Skeletal muscle satellite cell (primary cell): ENCODE measurements around the gene B4GALT2. TPM values are rescaled to one million over a fixed set of nuclear protein-coding genes. Genes with fewer than 3 reads are reported as not detected.

Source experiments
- H3K27me3 ChIP-seq: 2 replicates; pipeline ENCODE4 v1.7.0; 2013; ENCODE audit warnings: low read length; ENCODE audit not compliant: control insufficient read depth, insufficient read depth
- H3K36me3 ChIP-seq: 2 replicates; pipeline ENCODE4 v1.7.0; 2013; ENCODE audit warnings: mild to moderate bottlenecking, control low read depth, low read length; ENCODE audit not compliant: insufficient read depth
- H3K4me1 ChIP-seq: 2 replicates; pipeline ENCODE4 v1.7.0; 2013; ENCODE audit warnings: low read length; ENCODE audit not compliant: control insufficient read depth, insufficient read depth
- H3K4me2 ChIP-seq: 2 replicates; pipeline ENCODE4 v1.7.0; 2013; ENCODE audit warnings: mild to moderate bottlenecking, low read length
- H3K4me3 ChIP-seq: 2 replicates; pipeline ENCODE4 v1.7.0; 2013; ENCODE audit warnings: low read length
- H3K9ac ChIP-seq: 2 replicates; pipeline ENCODE4 v1.7.0; 2013; ENCODE audit warnings: mild to moderate bottlenecking, low read depth, low read length, moderate library complexity
- H3K9me3 ChIP-seq: replicated peaks from 2 replicates; pipeline ENCODE4 v1.7.0; 2013; ENCODE audit warnings: mild to moderate bottlenecking, control low read depth, low read length
- total RNA-seq: library from RNA; depleted of rRNA; stranded (reverse); fragments of >200 nt; gene quantifications from 2 replicates; pipeline ENCODE4 v1.2.3, GENCODE V29; 2012; rRNA removed

B4GALT2 gene, protein sequence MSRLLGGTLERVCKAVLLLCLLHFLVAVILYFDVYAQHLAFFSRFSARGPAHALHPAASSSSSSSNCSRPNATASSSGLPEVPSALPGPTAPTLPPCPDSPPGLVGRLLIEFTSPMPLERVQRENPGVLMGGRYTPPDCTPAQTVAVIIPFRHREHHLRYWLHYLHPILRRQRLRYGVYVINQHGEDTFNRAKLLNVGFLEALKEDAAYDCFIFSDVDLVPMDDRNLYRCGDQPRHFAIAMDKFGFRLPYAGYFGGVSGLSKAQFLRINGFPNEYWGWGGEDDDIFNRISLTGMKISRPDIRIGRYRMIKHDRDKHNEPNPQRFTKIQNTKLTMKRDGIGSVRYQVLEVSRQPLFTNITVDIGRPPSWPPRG
- total RNA-seq = 72.8 and 94.4 TPM in 2 replicates

GRCh38 chr1:43978551-43979260 lies at the start of gene B4GALT2:
Gene B4GALT2 (plus strand): TSS chr1:43979210. CDS start chr1:43981161, 1,951 bp downstream.
- peak within 1 kb of the TSS; percentile 99 for H3K4me2 ChIP-seq
- peaks cover 62% of the 10 kb centered on the region for H3K4me1 ChIP-seq
- peaks cover 31% of the 10 kb centered on the region for H3K36me3 ChIP-seq
- peak within 1 kb of the TSS; percentile 83 for H3K9ac ChIP-seq
- peak within 1 kb of the TSS; percentile 89 for H3K4me3 ChIP-seq
- no peaks in the 10 kb centered on the region for H3K9me3 ChIP-seq
- H3K27me3 ChIP-seq = no peaks in the 10 kb centered on the region

- Histone ChIP-seq H3K9ac (no peak overlapping the region), H3K9me3 (no peaks in the 10 kb centered on the region), H3K4me2 (no peak overlapping the region), H3K27me3 (no peaks in the 10 kb centered on the region), H3K4me1 (peaks cover 18% of the 10 kb centered on the region), H3K36me3 (peaks cover 9% of the 10 kb centered on the region), H3K4me3 (no peak overlapping the region)
Observed at GRCh38 chr1:43930168-43930948, 48.7 kb upstream of the B4GALT2 start.

GRCh38 chr1:43930949-43931275 lies 48.1 kb upstream of the B4GALT2 start:
- Histone ChIP-seq H3K4me2 (no peak overlapping the region), H3K36me3 (peaks cover 9% of the 10 kb centered on the region), H3K4me1 (peaks cover 18% of the 10 kb centered on the region), H3K9me3 (no peaks in the 10 kb centered on the region), H3K4me3 (no peak overlapping the region), H3K9ac (no peak overlapping the region), H3K27me3 (peaks cover 3% of the 10 kb centered on the region)

GRCh38 chr1:43931711-43932660 lies 47.0 kb upstream of the B4GALT2 start:
- Histone ChIP-seq H3K27me3 (peaks cover 3% of the 10 kb centered on the region), H3K4me3 (no peak overlapping the region), H3K9me3 (no peaks in the 10 kb centered on the region), H3K36me3 (peaks cover 5% of the 10 kb centered on the region), H3K9ac (no peak overlapping the region), H3K4me2 (no peak overlapping the region), H3K4me1 (peaks cover 18% of the 10 kb centered on the region)

GRCh38 chr1:43932786-43933385 lies 46.1 kb upstream of the B4GALT2 start:
- peaks cover 5% of the 10 kb centered on the region for H3K36me3 ChIP-seq
- H3K9me3 ChIP-seq = no peaks in the 10 kb centered on the region
- H3K4me3 ChIP-seq = peak overlapping the region; percentile 64
- H3K4me2 ChIP-seq = peak overlapping the region; percentile 89
- no peak overlapping the region for H3K9ac ChIP-seq
- H3K27me3 ChIP-seq = peaks cover 3% of the 10 kb centered on the region
- H3K4me1 ChIP-seq = peaks cover 18% of the 10 kb centered on the region

DNA sequence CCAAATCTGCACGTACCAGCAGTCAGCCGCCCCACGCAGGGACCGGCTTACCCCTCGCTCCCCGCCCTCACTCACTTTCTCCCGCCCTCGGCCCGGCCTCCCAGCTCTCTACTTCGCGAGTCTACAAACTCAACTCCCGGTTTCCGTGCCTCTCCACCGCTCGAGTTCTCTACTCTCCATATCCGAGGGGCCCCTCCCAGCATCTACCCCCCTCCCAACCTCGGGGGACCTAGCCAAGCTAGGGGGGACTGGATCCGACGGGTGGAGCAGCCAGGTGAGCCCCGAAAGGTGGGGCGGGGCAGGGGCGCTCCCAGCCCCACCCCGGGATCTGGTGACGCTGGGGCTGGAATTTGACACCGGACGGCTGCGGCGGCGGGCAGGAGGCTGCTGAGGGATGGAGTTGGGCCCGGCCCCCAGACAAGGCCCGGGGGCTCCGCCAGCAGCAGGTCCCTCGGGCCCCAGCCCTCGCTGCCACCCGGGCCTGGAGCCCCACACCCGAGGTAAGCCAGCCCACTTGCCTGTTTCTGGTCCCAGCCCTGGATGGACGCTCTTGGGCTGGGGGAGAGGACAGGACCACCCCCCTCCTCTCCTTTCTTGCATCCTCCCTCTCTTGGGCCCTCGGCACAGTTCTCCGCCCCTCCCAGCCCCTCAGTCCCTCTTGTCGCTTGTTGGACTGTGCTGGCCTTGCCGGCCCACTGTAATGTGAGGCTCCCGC lies 45.5 kb upstream of the B4GALT2 start, which contains the start of gene ARTN:
Gene ARTN (plus strand): TSS at position 416 of the 715 bp plus-strand sequence. CDS start 1,856 bp downstream, outside the sequence.
- Histone ChIP-seq H3K4me1 (peaks cover 18% of the 10 kb centered on the region), H3K4me3 (peak within 1 kb of the TSS; percentile 64), H3K9ac (peak within 1 kb of the TSS; percentile 16), H3K36me3 (peaks cover 5% of the 10 kb centered on the region), H3K9me3 (no peaks in the 10 kb centered on the region), H3K4me2 (peak within 1 kb of the TSS; percentile 89), H3K27me3 (peaks cover 3% of the 10 kb centered on the region)

- Histone ChIP-seq H3K4me1 (peaks cover 18% of the 10 kb centered on the region), H3K4me2 (peak overlapping the region; percentile 89), H3K9me3 (no peaks in the 10 kb centered on the region), H3K27me3 (peaks cover 3% of the 10 kb centered on the region), H3K9ac (no peak overlapping the region), H3K4me3 (no peak overlapping the region), H3K36me3 (peaks cover 5% of the 10 kb centered on the region)
Observed at GRCh38 chr1:43934101-43934985, 44.7 kb upstream of the B4GALT2 start.

DNA sequence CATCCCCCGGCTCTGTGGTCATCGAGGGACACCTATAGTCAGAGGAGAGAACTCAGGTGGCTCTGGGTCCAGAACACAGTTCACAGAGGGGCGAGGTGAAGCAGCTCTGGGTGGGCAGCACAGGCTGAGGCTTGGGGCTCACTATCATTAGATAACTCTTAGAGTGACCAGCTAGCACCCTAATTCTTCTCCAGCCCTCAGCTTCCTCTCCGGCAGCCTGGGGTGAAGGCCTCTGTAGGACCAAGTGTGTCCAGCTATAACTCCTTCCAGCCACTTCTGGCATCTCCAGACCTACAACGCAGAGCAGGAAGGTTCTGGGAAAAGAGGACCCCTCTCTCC lies 44.1 kb upstream of the B4GALT2 start:
- Histone ChIP-seq H3K9me3 (no peaks in the 10 kb centered on the region), H3K4me2 (no peak overlapping the region), H3K36me3 (peaks cover 2% of the 10 kb centered on the region), H3K27me3 (peaks cover 3% of the 10 kb centered on the region), H3K9ac (no peak overlapping the region), H3K4me3 (no peak overlapping the region), H3K4me1 (peaks cover 18% of the 10 kb centered on the region)

DNA sequence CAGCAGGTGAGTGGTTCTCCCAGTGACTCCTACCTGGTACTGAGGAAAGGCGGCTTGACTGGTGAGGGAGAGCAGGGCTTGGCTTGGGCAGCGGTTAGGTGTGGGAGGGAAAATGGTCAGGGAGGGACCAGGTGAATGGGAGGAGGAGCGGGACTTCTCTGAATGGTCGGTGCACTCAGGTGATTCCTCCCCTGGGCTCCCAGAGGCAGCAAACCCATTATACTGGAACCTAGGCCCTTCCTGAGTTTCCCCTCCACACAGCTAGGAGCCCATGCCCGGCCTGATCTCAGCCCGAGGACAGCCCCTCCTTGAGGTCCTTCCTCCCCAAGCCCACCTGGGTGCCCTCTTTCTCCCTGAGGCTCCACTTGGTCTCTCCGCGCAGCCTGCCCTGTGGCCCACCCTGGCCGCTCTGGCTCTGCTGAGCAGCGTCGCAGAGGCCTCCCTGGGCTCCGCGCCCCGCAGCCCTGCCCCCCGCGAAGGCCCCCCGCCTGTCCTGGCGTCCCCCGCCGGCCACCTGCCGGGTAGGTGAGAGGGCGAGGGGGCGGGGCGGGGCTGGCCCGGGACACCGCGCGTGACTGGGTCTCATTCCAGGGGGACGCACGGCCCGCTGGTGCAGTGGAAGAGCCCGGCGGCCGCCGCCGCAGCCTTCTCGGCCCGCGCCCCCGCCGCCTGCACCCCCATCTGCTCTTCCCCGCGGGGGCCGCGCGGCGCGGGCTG lies 43.1 kb upstream of the B4GALT2 start:
- Histone ChIP-seq H3K9me3 (no peaks in the 10 kb centered on the region), H3K36me3 (no peaks in the 10 kb centered on the region), H3K9ac (no peak overlapping the region), H3K4me3 (peak overlapping the region; percentile 55), H3K27me3 (peaks cover 3% of the 10 kb centered on the region), H3K4me2 (peak overlapping the region; percentile 75), H3K4me1 (peaks cover 18% of the 10 kb centered on the region)
